Measurements from ENCODE around the gene GDNF. TPM values are rescaled to one million over a fixed set of nuclear protein-coding genes. Genes with fewer than 3 reads are reported as not detected.
A peak's percentile ranks its signal among the peaks of the same experiment; 100 is the strongest.

GDNF gene
- polyA plus RNA-seq (2013, experiment 1 of 2) = 0.15 TPM
- 0.12 TPM for polyA plus RNA-seq (2013, experiment 2 of 2)

GRCh38 chr5:37839407-37840052 is at the start of gene GDNF:
Gene GDNF, minus strand, starts transcription at chr5:37840041. Its CDS starts 5,245 bp downstream, at chr5:37834796.
- H3K36me3 ChIP-seq (replicated peaks in 1 of 2; ENCODE audit: control insufficient read depth in 2 of 2, insufficient read depth in 2 of 2, low read length in 2 of 2) = no peaks in the 10 kb centered on the region
- H3K4ac ChIP-seq (ENCODE audit: low read length) = no peak within 1 kb of the TSS
- H4K91ac ChIP-seq (ENCODE audit: low read depth, low read length, poor library complexity) = no peak within 1 kb of the TSS
- peak within 1 kb of the TSS; percentile 41 for H2BK15ac ChIP-seq (ENCODE audit: low read length)
- H3K9ac ChIP-seq (ENCODE audit: low read depth, low read length, poor library complexity) = peak within 1 kb of the TSS; percentile 51
- H3K27ac ChIP-seq (replicated peaks; ENCODE audit: low read length) = no peak within 1 kb of the TSS
- peaks cover 12 to 13% of the 10 kb centered on the region in 2 donors for H3K4me1 ChIP-seq (ENCODE audit: control insufficient read depth in 2 of 2, insufficient read depth in 1 of 2, low read depth in 1 of 2, low read length in 2 of 2)
- no peak within 1 kb of the TSS for H2BK12ac ChIP-seq (ENCODE audit: low read length)
- H3K14ac ChIP-seq (ENCODE audit: low read length) = no peak within 1 kb of the TSS
- H3K79me1 ChIP-seq (ENCODE audit: low read depth, low read length) = no peaks in the 10 kb centered on the region
- H3K4me2 ChIP-seq (ENCODE audit: insufficient read depth, low read length, poor library complexity, severe bottlenecking) = peak within 1 kb of the TSS; percentile 74
- no peak within 1 kb of the TSS for H2BK120ac ChIP-seq (ENCODE audit: low read depth, low read length)
- H4K8ac ChIP-seq (ENCODE audit: low read depth, low read length) = no peak within 1 kb of the TSS
- peak within 1 kb of the TSS; percentile 98 for H3K23ac ChIP-seq (ENCODE audit: low read depth, low read length, poor library complexity)
- H2AFZ ChIP-seq (ENCODE audit: low read length) = peak within 1 kb of the TSS; percentile 83
- no peak for DNase-seq (ENCODE audit: low spot score)
- H3K9me3 ChIP-seq (replicated peaks in 1 of 2; ENCODE audit: control insufficient read depth in 2 of 2, insufficient read depth in 1 of 2, low read depth in 1 of 2, low read length in 2 of 2) = peaks cover 3 to 8% of the 10 kb centered on the region in 2 donors
- H2AK5ac ChIP-seq (ENCODE audit: low read depth, low read length) = peak within 1 kb of the TSS; percentile 49
- peak within 1 kb of the TSS; percentile 89 for H3K18ac ChIP-seq (ENCODE audit: low read length)
- peak within 1 kb of the TSS; percentile 34 to 73 for H3K4me3 ChIP-seq (ENCODE audit: low read length in 2 of 2)
- H3K27me3 ChIP-seq (ENCODE audit: control insufficient read depth in 3 of 3, insufficient read depth in 3 of 3, low read depth in 1 of 3, low read length in 3 of 3) = peaks cover 38 to 90% (median 73%) of the 10 kb centered on the region in 3 experiments
- no CpG with 5 or more reads among the region's 66 CpGs for WGBS, 2 donors (ENCODE audit: extremely low coverage in 2 of 2, insufficient read length in 2 of 2, insufficient replicate concordance in 1 of 2)
- no peak within 1 kb of the TSS for H2BK5ac ChIP-seq (ENCODE audit: low read length)

- Histone ChIP-seq H3K23ac (ENCODE audit: low read depth, low read length, poor library complexity) (no peak overlapping the region), H2AK5ac (ENCODE audit: low read depth, low read length) (no peak overlapping the region), H4K8ac (ENCODE audit: low read depth, low read length) (no peak overlapping the region), H2AFZ (ENCODE audit: low read length) (no peak overlapping the region), H2BK12ac (ENCODE audit: low read length) (no peak overlapping the region), H3K36me3 (replicated peaks in 1 of 2; ENCODE audit: control insufficient read depth in 2 of 2, insufficient read depth in 2 of 2, low read length in 2 of 2) (no peaks in the 10 kb centered on the region), H3K9ac (ENCODE audit: low read depth, low read length, poor library complexity) (no peak overlapping the region), H3K4ac (ENCODE audit: low read length) (no peak overlapping the region), H3K79me1 (ENCODE audit: low read depth, low read length) (no peaks in the 10 kb centered on the region), H2BK15ac (ENCODE audit: low read length) (no peak overlapping the region), H3K14ac (ENCODE audit: low read length) (no peak overlapping the region), H3K9me3 (replicated peaks in 1 of 2; ENCODE audit: control insufficient read depth in 2 of 2, insufficient read depth in 1 of 2, low read depth in 1 of 2, low read length in 2 of 2) (no peaks in the 10 kb centered on the region), H3K4me3 (ENCODE audit: low read length in 2 of 2) (no peak overlapping the region), H2BK5ac (ENCODE audit: low read length) (no peak overlapping the region), H3K27ac (replicated peaks; ENCODE audit: low read length) (no peak overlapping the region), H2BK120ac (ENCODE audit: low read depth, low read length) (no peak overlapping the region), H3K4me2 (ENCODE audit: insufficient read depth, low read length, poor library complexity, severe bottlenecking) (no peak overlapping the region), H4K91ac (ENCODE audit: low read depth, low read length, poor library complexity) (no peak overlapping the region), H3K4me1 (ENCODE audit: control insufficient read depth in 2 of 2, insufficient read depth in 1 of 2, low read depth in 1 of 2, low read length in 2 of 2) (peaks cover 0 to 8% of the 10 kb centered on the region in 2 donors), H3K27me3 (ENCODE audit: control insufficient read depth in 3 of 3, insufficient read depth in 3 of 3, low read depth in 1 of 3, low read length in 3 of 3) (no peaks in the 10 kb centered on the region), H3K18ac (ENCODE audit: low read length) (peak overlapping the region; percentile 13)
- DNase-seq (ENCODE audit: low spot score) = no peak
- no CpG with 5 or more reads among the region's 6 CpGs for WGBS, 2 donors (ENCODE audit: extremely low coverage in 2 of 2, insufficient read length in 2 of 2, insufficient replicate concordance in 1 of 2)
Measured at GRCh38 chr5:37888476-37888875, 48.6 kb upstream of the GDNF start.

GRCh38 chr5:37886242-37886905 is 46.5 kb upstream of the GDNF start:
- no peaks in the 10 kb centered on the region for H3K36me3 ChIP-seq (replicated peaks in 1 of 2; ENCODE audit: control insufficient read depth in 2 of 2, insufficient read depth in 2 of 2, low read length in 2 of 2)
- H3K4ac ChIP-seq (ENCODE audit: low read length) = no peak overlapping the region
- no peak overlapping the region for H2AK5ac ChIP-seq (ENCODE audit: low read depth, low read length)
- no peak overlapping the region for H2AFZ ChIP-seq (ENCODE audit: low read length)
- H4K8ac ChIP-seq (ENCODE audit: low read depth, low read length) = no peak overlapping the region
- H3K27ac ChIP-seq (replicated peaks; ENCODE audit: low read length) = no peak overlapping the region
- no peak overlapping the region for H4K91ac ChIP-seq (ENCODE audit: low read depth, low read length, poor library complexity)
- H3K4me1 ChIP-seq (ENCODE audit: control insufficient read depth in 2 of 2, insufficient read depth in 1 of 2, low read depth in 1 of 2, low read length in 2 of 2) = peaks cover 0 to 8% of the 10 kb centered on the region in 2 donors
- no peak overlapping the region for H2BK120ac ChIP-seq (ENCODE audit: low read depth, low read length)
- H3K14ac ChIP-seq (ENCODE audit: low read length) = no peak overlapping the region
- DNase-seq (ENCODE audit: low spot score) = peak; percentile 17
- no peaks in the 10 kb centered on the region for H3K9me3 ChIP-seq (replicated peaks in 1 of 2; ENCODE audit: control insufficient read depth in 2 of 2, insufficient read depth in 1 of 2, low read depth in 1 of 2, low read length in 2 of 2)
- no peak overlapping the region for H2BK15ac ChIP-seq (ENCODE audit: low read length)
- no peak overlapping the region for H3K4me2 ChIP-seq (ENCODE audit: insufficient read depth, low read length, poor library complexity, severe bottlenecking)
- no peaks in the 10 kb centered on the region for H3K79me1 ChIP-seq (ENCODE audit: low read depth, low read length)
- no peak overlapping the region for H3K18ac ChIP-seq (ENCODE audit: low read length)
- H3K23ac ChIP-seq (ENCODE audit: low read depth, low read length, poor library complexity) = no peak overlapping the region
- no CpG with 5 or more reads among the region's 9 CpGs for WGBS, 2 donors (ENCODE audit: extremely low coverage in 2 of 2, insufficient read length in 2 of 2, insufficient replicate concordance in 1 of 2)
- H3K9ac ChIP-seq (ENCODE audit: low read depth, low read length, poor library complexity) = no peak overlapping the region
- no peak overlapping the region for H2BK5ac ChIP-seq (ENCODE audit: low read length)
- no peaks in the 10 kb centered on the region for H3K27me3 ChIP-seq (ENCODE audit: control insufficient read depth in 3 of 3, insufficient read depth in 3 of 3, low read depth in 1 of 3, low read length in 3 of 3)
- no peak overlapping the region for H3K4me3 ChIP-seq (ENCODE audit: low read length in 2 of 2)
- H2BK12ac ChIP-seq (ENCODE audit: low read length) = no peak overlapping the region

GRCh38 chr5:37882636-37883035 is 42.8 kb upstream of the GDNF start:
- Histone ChIP-seq H3K18ac (ENCODE audit: low read length) (no peak overlapping the region), H3K27ac (replicated peaks; ENCODE audit: low read length) (no peak overlapping the region), H2BK12ac (ENCODE audit: low read length) (no peak overlapping the region), H3K9ac (ENCODE audit: low read depth, low read length, poor library complexity) (no peak overlapping the region), H3K4me1 (ENCODE audit: control insufficient read depth in 2 of 2, insufficient read depth in 1 of 2, low read depth in 1 of 2, low read length in 2 of 2) (peaks cover 0 to 8% of the 10 kb centered on the region in 2 donors), H3K9me3 (replicated peaks in 1 of 2; ENCODE audit: control insufficient read depth in 2 of 2, insufficient read depth in 1 of 2, low read depth in 1 of 2, low read length in 2 of 2) (no peaks in the 10 kb centered on the region), H2BK15ac (ENCODE audit: low read length) (no peak overlapping the region), H3K4me2 (ENCODE audit: insufficient read depth, low read length, poor library complexity, severe bottlenecking) (no peak overlapping the region), H2AK5ac (ENCODE audit: low read depth, low read length) (no peak overlapping the region), H2BK5ac (ENCODE audit: low read length) (no peak overlapping the region), H2BK120ac (ENCODE audit: low read depth, low read length) (no peak overlapping the region), H3K23ac (ENCODE audit: low read depth, low read length, poor library complexity) (no peak overlapping the region), H4K91ac (ENCODE audit: low read depth, low read length, poor library complexity) (no peak overlapping the region), H3K4ac (ENCODE audit: low read length) (no peak overlapping the region), H3K14ac (ENCODE audit: low read length) (no peak overlapping the region), H4K8ac (ENCODE audit: low read depth, low read length) (no peak overlapping the region), H3K79me1 (ENCODE audit: low read depth, low read length) (no peaks in the 10 kb centered on the region), H3K36me3 (replicated peaks in 1 of 2; ENCODE audit: control insufficient read depth in 2 of 2, insufficient read depth in 2 of 2, low read length in 2 of 2) (no peaks in the 10 kb centered on the region), H2AFZ (ENCODE audit: low read length) (no peak overlapping the region), H3K4me3 (ENCODE audit: low read length in 2 of 2) (no peak overlapping the region), H3K27me3 (ENCODE audit: control insufficient read depth in 3 of 3, insufficient read depth in 3 of 3, low read depth in 1 of 3, low read length in 3 of 3) (peaks cover 0 to 4% (median 0%) of the 10 kb centered on the region in 3 experiments)
- WGBS, 2 donors (ENCODE audit: extremely low coverage in 2 of 2, insufficient read length in 2 of 2, insufficient replicate concordance in 1 of 2) = no CpG with 5 or more reads among the region's 3 CpGs
- no peak for DNase-seq (ENCODE audit: low spot score)
